ENCODE results near the gene ABHD12B. TPM values are rescaled to one million over a fixed set of nuclear protein-coding genes. Genes with fewer than 3 reads are reported as not detected.

Gene ABHD12B
- total RNA-seq, 2 donors from 2014 or later, result 0.83 TPM; not detected in 1

GRCh38 chr14:50922803-50923202 lies 51.0 kb downstream of the ABHD12B start:
- H3K4me3 ChIP-seq, result no peak overlapping the region
- H3K9me3 ChIP-seq, result no peaks in the 10 kb centered on the region
- H3K36me3 ChIP-seq, result peaks cover 8% of the 10 kb centered on the region
- no peak overlapping the region for H3K27ac ChIP-seq
- H3K4me1 ChIP-seq, result peaks cover 0 to 3% of the 10 kb centered on the region in 2 donors
- no peaks in the 10 kb centered on the region for H3K27me3 ChIP-seq
- DNase-seq (ENCODE audit: low spot score), result no peak
- no peak for TF ChIP-seq CTCF (IDR thresholded peaks at IDR 0.05)

GRCh38 chr14:50924236-50924635 lies 52.4 kb downstream of the ABHD12B start:
- Histone ChIP-seq H3K27ac (no peak overlapping the region), H3K4me1 (peaks cover 0 to 3% of the 10 kb centered on the region in 2 donors), H3K4me3 (no peak overlapping the region), H3K36me3 (peaks cover 8% of the 10 kb centered on the region), H3K9me3 (no peaks in the 10 kb centered on the region), H3K27me3 (no peaks in the 10 kb centered on the region)
- no peak for TF ChIP-seq CTCF (IDR thresholded peaks at IDR 0.05)
- DNase-seq (ENCODE audit: low spot score), result no peak

- Histone ChIP-seq H3K36me3 (peaks cover 8% of the 10 kb centered on the region), H3K27me3 (no peaks in the 10 kb centered on the region), H3K4me3 (no peak overlapping the region), H3K9me3 (no peaks in the 10 kb centered on the region), H3K27ac (no peak overlapping the region), H3K4me1 (peaks cover 0 to 3% of the 10 kb centered on the region in 2 donors)
- TF ChIP-seq CTCF (IDR thresholded peaks at IDR 0.05), result no peak
- no peak for DNase-seq (ENCODE audit: low spot score)
Observed at GRCh38 chr14:50924843-50925242, 53.0 kb downstream of the ABHD12B start.

GRCh38 chr14:50926851-50927386 lies 55.1 kb downstream of the ABHD12B start:
- no peak for TF ChIP-seq CTCF (IDR thresholded peaks at IDR 0.05)

GRCh38 chr14:50928002-50928635 lies 56.3 kb downstream of the ABHD12B start:
- DNase-seq (ENCODE audit: low spot score), result peak; percentile 61
- Histone ChIP-seq H3K9me3 (no peaks in the 10 kb centered on the region), H3K27ac (peak overlapping the region in 1 of 2 donors; percentile 15), H3K4me1 (no peaks in the 10 kb centered on the region), H3K4me3 (no peak overlapping the region), H3K36me3 (peaks cover 7% of the 10 kb centered on the region), H3K27me3 (no peaks in the 10 kb centered on the region)
- no peak for TF ChIP-seq CTCF (IDR thresholded peaks at IDR 0.05)

More at GRCh38 chr14:50926851-50927386, 55.1 kb downstream of the ABHD12B start:
- DNase-seq (ENCODE audit: low spot score), result no peak
- no peaks in the 10 kb centered on the region for H3K4me1 ChIP-seq
- H3K4me3 ChIP-seq, result no peak overlapping the region
- no peaks in the 10 kb centered on the region for H3K27me3 ChIP-seq
- no peak overlapping the region for H3K27ac ChIP-seq
- H3K36me3 ChIP-seq, result peaks cover 7% of the 10 kb centered on the region
- no peaks in the 10 kb centered on the region for H3K9me3 ChIP-seq
